Stimulated activated CD8-positive, alpha-beta memory T cell treated with anti-CD3 and anti-CD28 coated beads, Interleukin-4, amount 100 ng/mL, for 1 hour (primary cell): ENCODE measurements around the gene S100A1.
A peak's percentile ranks its signal among the peaks of the same experiment; 100 is the strongest.
"Not testable (repeated sequence)": the region's sequence is repeated elsewhere in the genome, so short reads cannot be mapped to it uniquely, and the experiment has no call there.

Experiments used
- DNase-seq, 2 donors: peaks; one replicate each; pipeline ENCODE4 v3.0.0-alpha.2; 2020; ENCODE audit warnings: low read depth in 2 of 2, low spot score in 1 of 2

S100A1 gene

GRCh38 chr1:153629971-153630370 lies 1.7 kb downstream of the S100A1 start:
- no peak for DNase-seq

- DNase-seq: no peak
These were observed 2.1 kb downstream of the S100A1 start for GRCh38 chr1:153630384-153630783.

DNA sequence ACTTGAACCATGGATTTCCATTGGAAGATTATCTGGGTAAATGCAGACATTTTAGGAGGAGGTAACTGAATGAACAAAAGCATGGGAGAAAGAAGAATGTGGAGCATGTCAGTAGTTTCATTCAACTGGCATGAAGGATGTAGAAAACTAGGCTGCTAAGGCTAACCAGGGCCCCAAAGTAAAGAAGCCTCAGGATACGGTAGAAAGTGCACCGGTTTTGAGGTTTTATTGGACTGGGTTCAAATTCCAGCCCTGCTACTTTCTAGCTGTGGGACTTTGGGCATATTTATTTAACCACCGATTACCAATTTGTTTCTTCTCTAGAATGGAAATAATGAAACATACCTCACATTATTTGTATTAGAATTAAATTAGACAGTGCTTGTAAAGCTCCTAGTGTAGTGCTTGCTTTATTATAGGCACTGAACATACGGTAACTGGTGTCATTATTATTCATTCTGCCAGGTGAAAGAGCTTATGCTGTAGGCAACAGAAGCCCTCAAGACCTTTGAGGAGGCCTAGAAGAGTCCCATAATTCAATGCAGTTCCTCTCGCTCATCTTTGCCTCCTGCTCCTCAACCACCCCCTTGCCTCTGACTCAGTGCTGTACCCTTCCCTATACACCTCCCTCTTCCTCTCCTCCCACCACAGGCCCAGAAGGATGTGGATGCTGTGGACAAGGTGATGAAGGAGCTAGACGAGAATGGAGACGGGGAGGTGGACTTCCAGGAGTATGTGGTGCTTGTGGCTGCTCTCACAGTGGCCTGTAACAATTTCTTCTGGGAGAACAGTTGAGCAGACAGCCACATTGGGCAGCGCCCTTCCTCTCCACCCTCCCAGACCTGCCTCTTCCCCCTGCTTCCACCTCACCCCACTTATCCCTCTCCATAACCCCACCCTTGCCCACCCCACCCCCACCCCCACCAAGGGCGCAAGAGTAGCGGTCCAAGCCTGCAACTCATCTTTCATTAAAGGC lies 3.1 kb downstream of the S100A1 start:
- no peak for DNase-seq

DNA sequence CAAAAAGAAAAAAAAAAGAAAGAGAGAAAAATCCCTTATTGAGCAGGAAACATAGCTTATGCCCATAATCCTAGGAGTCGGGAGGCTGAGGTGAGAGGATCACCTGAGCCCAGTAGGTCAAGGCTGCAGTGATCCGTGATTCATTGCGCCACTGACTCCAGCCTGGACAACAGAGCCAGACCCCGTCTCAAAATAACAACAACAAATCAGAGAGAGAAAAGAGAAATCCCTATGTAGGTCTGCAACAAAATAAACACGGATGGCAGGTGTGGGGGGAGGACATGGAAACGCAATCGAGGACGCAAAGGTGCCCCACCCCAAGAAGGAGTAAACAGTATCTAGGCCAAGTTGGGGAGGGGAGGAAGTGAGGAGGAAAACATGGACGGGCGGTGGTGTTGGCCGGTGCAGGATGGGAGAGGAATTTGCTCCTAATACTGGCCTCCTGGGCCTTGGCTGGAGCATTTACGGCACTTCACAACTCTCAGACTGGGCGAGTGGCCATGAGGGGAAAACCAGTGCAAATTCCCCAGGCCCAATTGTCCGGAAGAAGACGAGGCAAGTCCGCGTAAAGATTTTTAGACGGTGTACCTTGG lies 5.0 kb downstream of the S100A1 start:
- no peak for DNase-seq

GRCh38 chr1:153633754-153634665 lies 5.8 kb downstream of the S100A1 start, which contains the start of gene CHTOP:
Gene CHTOP, plus strand, starts transcription at chr1:153634066. Its CDS starts 2,523 bp downstream, at chr1:153636589.
- peak; percentile 88 to 93 for DNase-seq

DNA sequence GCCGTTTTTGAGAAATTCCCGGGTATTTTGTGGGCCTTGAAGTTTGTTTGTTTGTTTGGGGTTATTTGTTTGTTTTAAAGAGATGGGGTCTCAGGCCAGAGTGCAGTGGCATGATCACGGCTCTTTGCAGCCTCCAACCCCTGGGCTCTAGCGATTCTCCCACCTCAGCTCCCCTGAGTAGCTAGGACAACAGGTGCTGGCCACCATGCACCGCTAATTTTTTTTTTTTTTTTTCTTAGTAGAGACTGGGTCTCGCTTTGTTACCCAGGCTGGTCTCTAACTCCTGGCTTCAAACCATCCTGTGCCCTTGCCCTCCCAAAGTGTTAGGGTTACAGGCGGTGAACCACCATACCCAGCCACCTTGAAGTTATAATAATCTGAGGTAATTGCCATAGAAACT lies 7.6 kb downstream of the S100A1 start:
- no peak for DNase-seq

DNA sequence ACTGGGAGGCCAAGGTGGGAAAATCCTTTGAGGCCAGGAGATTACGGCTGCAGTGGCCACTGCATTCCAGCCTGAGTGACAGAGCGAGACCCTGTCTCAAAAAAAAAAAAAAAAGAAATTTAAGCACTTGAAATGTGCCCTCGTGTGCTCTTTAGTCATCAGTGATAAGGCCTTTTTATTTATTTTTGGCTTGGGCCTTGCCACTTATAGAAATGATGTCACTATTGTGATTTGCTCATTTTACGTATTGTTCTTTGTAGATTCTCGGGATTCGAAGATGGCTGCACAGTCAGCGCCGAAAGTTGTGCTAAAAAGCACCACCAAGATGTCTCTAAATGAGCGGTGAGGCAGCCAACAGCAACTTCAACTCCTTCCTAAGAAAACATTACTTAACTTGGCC lies 8.1 kb downstream of the S100A1 start:
- DNase-seq: no peak

DNA sequence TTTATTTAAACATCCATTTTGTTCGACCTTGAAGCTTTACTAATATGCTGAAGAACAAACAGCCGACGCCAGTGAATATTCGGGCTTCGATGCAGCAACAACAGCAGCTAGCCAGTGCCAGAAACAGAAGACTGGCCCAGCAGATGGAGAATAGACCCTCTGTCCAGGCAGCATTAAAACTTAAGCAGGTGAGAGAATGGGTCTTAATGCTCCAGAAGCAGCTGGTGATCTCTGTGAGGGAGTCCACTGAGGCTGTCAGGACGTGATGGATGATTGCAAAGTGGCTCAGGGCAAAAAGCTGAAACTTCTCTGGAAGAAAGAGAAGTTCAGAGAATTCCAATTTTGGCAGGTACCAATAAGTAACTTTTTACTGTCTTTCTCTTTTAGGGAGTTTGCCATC lies 10.0 kb downstream of the S100A1 start:
- DNase-seq: no peak

DNA sequence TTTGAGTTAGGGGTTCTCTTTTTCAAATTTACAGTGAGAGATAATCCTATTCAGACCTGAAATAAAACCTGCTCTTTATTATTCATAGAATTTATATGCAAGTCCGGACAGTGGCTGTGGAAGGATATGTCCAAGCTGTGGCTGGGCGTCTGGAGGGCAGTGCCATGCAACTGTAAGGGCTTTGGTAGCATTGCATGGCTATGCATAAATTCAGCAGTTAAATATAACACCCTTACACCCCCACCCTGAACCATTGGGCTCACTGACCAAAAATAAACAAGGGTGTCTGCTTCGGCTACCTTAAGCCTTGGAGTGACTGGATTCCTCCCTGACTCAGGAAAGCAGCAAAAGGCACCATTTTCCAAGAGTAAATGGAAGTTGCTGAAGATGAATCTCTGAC lies 11.0 kb downstream of the S100A1 start:
- DNase-seq: no peak

DNA sequence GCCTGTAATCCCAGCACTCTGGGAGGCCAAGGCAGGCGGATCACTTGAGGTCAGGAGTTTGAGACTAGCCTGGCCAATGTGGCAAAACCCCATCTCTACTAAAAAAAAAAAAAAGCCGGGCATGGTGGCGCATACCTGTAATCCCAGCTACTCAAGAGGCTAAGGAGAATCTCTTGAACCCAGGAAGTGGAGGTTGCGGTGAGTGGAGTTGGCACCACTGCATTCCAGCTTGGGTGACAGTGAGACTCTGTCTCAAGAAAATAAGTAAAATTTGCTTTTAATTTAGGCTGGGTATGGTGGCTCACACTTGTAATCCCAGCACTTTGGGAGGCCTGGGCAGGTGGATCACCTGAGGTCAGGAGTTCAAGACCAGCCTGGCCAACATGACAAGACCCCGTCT lies 12.0 kb downstream of the S100A1 start:
- DNase-seq: not testable (repeated sequence)

- no peak for DNase-seq
These were observed 12.6 kb downstream of the S100A1 start for GRCh38 chr1:153640861-153641260.

- no peak for DNase-seq
These were observed 13.9 kb downstream of the S100A1 start for GRCh38 chr1:153642161-153642560.

GRCh38 chr1:153643100-153643499 lies 14.9 kb downstream of the S100A1 start:
- no peak for DNase-seq

DNA sequence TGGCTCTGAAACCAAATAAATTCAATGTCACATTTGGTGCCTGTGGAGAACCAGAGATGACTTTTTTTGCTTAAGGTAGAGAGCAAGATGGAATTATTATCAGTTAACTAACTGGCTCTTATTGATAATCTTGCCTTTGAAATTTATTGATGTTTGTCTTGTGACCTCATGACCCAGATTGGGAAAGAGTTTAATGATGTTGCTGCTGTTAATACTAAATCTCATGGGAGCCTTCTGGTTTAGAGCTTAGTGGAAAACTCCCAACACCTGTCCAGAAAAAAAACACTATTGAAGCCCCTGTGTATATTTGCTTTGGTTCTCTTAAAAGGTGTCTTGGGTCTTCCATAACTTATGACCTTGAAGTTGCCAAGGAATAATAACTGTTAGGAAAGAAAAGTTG lies 15.6 kb downstream of the S100A1 start:
- no peak for DNase-seq

GRCh38 chr1:153646672-153647345 lies 18.6 kb downstream of the S100A1 start:
- DNase-seq: no peak

- DNase-seq: no peak
These were observed 19.1 kb downstream of the S100A1 start for GRCh38 chr1:153647346-153647714.

GRCh38 chr1:153648000-153648643 lies 19.9 kb downstream of the S100A1 start:
- DNase-seq: no peak

- no peak for DNase-seq
These were observed 21.1 kb downstream of the S100A1 start for GRCh38 chr1:153649137-153649862.

GRCh38 chr1:153649863-153650235 lies 21.6 kb downstream of the S100A1 start:
- no peak for DNase-seq

DNA sequence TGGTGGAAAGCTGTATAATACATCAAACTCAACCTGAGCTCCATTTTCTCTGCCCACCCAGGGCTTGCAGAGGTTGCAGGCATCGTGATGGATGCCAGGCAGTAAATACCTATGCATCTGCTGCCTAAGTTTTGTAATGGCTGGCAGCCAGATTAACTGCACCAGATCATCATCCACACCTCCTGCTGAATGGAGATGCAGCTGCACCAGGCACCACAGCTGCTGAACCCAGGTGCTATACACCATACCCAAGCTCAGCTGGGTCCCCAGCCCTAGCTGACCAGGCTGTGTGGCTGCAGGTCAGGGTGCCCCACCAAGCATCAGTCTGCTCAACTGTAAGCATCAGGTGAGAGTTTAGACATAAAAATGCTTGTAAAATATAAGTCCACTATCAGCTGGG lies 23.5 kb downstream of the S100A1 start:
- DNase-seq: no peak
